ENCODE measurements around the gene TANK. TPM values are rescaled to one million over a fixed set of nuclear protein-coding genes. Genes with fewer than 3 reads are reported as not detected.

TANK gene
- total RNA-seq, 1 donor from 2014 or later, result 45.4 TPM

GRCh38 chr2:161163440-161163839 lies 3.2 kb downstream of the TANK start:
- H3K36me3 Mint-ChIP-seq (ENCODE audit: low read depth), result peaks cover 5% of the 10 kb centered on the region
- no peak overlapping the region for H3K27ac Mint-ChIP-seq (ENCODE audit: unreplicated experiment)
- peaks cover 52% of the 10 kb centered on the region for H3K4me1 Mint-ChIP-seq (ENCODE audit: low read depth)

GRCh38 chr2:161164161-161164560 lies 3.9 kb downstream of the TANK start:
- no peak for DNase-seq (ENCODE audit: low spot score)
- TF ChIP-seq CTCF (IDR thresholded peaks at IDR 0.05), result no peak
- Mint-ChIP-seq H3K4me3 (ENCODE audit: unreplicated experiment) (no peak overlapping the region), H3K36me3 (ENCODE audit: low read depth) (peaks cover 5% of the 10 kb centered on the region), H3K27ac (ENCODE audit: unreplicated experiment) (no peak overlapping the region), H3K4me1 (ENCODE audit: low read depth) (peaks cover 57% of the 10 kb centered on the region), H3K27me3 (ENCODE audit: low read depth) (no peaks in the 10 kb centered on the region), H3K9me3 (ENCODE audit: low read depth) (no peaks in the 10 kb centered on the region)

More at GRCh38 chr2:161163440-161163839, 3.2 kb downstream of the TANK start:
- Mint-ChIP-seq H3K9me3 (ENCODE audit: low read depth) (no peaks in the 10 kb centered on the region), H3K27me3 (ENCODE audit: low read depth) (no peaks in the 10 kb centered on the region), H3K4me3 (ENCODE audit: unreplicated experiment) (no peak overlapping the region)
- DNase-seq (ENCODE audit: low spot score), result no peak
- TF ChIP-seq CTCF (IDR thresholded peaks at IDR 0.05), result no peak

- TF ChIP-seq CTCF (IDR thresholded peaks at IDR 0.05), result no peak
- Mint-ChIP-seq H3K9me3 (ENCODE audit: low read depth) (no peaks in the 10 kb centered on the region), H3K4me1 (ENCODE audit: low read depth) (peaks cover 62% of the 10 kb centered on the region), H3K27me3 (ENCODE audit: low read depth) (no peaks in the 10 kb centered on the region), H3K27ac (ENCODE audit: unreplicated experiment) (peak overlapping the region; percentile 90), H3K36me3 (ENCODE audit: low read depth) (peaks cover 5% of the 10 kb centered on the region), H3K4me3 (ENCODE audit: unreplicated experiment) (no peak overlapping the region)
- no peak for DNase-seq (ENCODE audit: low spot score)
These were observed 5.0 kb downstream of the TANK start for GRCh38 chr2:161165266-161165665.

GRCh38 chr2:161165811-161166210 lies 5.6 kb downstream of the TANK start:
- Mint-ChIP-seq H3K27me3 (ENCODE audit: low read depth) (no peaks in the 10 kb centered on the region), H3K4me1 (ENCODE audit: low read depth) (peaks cover 67% of the 10 kb centered on the region), H3K36me3 (ENCODE audit: low read depth) (peaks cover 5% of the 10 kb centered on the region), H3K9me3 (ENCODE audit: low read depth) (no peaks in the 10 kb centered on the region), H3K27ac (ENCODE audit: unreplicated experiment) (peak overlapping the region; percentile 90), H3K4me3 (ENCODE audit: unreplicated experiment) (no peak overlapping the region)
- DNase-seq (ENCODE audit: low spot score), result no peak
- no peak for TF ChIP-seq CTCF (IDR thresholded peaks at IDR 0.05)

- DNase-seq (ENCODE audit: low spot score), result no peak
- Mint-ChIP-seq H3K27me3 (ENCODE audit: low read depth) (no peaks in the 10 kb centered on the region), H3K27ac (ENCODE audit: unreplicated experiment) (no peak overlapping the region), H3K4me3 (ENCODE audit: unreplicated experiment) (no peak overlapping the region), H3K9me3 (ENCODE audit: low read depth) (no peaks in the 10 kb centered on the region), H3K4me1 (ENCODE audit: low read depth) (peaks cover 66% of the 10 kb centered on the region), H3K36me3 (ENCODE audit: low read depth) (peaks cover 5% of the 10 kb centered on the region)
- no peak for TF ChIP-seq CTCF (IDR thresholded peaks at IDR 0.05)
These were observed 6.5 kb downstream of the TANK start for GRCh38 chr2:161166538-161167409.
